Measurements from ENCODE around the gene MRPL21.

MRPL21 gene

GRCh38 chr11:68934666-68935065, 31.0 kb upstream of the MRPL21 start:
- DNase-seq: no peak

GRCh38 chr11:68934321-68934645, 30.7 kb upstream of the MRPL21 start:
- no peak for DNase-seq

GRCh38 chr11:68933605-68934320, 30.1 kb upstream of the MRPL21 start:
- no peak for DNase-seq

GRCh38 chr11:68932933-68933577, 29.4 kb upstream of the MRPL21 start:
- no peak for DNase-seq

GRCh38 chr11:68932358-68932757, 28.7 kb upstream of the MRPL21 start:
- no peak for DNase-seq

- DNase-seq: no peak
These were observed 28.3 kb upstream of the MRPL21 start for GRCh38 chr11:68931911-68932310.

- DNase-seq: no peak
These were observed 27.6 kb upstream of the MRPL21 start for GRCh38 chr11:68930991-68931855.

GRCh38 chr11:68929706-68930570, 26.3 kb upstream of the MRPL21 start:
- DNase-seq: no peak

- DNase-seq: no peak
These were observed 25.5 kb upstream of the MRPL21 start for GRCh38 chr11:68929135-68929534.

GRCh38 chr11:68928136-68928880, 24.7 kb upstream of the MRPL21 start:
- DNase-seq: no peak

GRCh38 chr11:68927280-68928135, 23.9 kb upstream of the MRPL21 start:
- DNase-seq: no peak

GRCh38 chr11:68925611-68926010, 22.0 kb upstream of the MRPL21 start:
- DNase-seq: no peak

GRCh38 chr11:68924073-68924925, 20.7 kb upstream of the MRPL21 start:
- no peak for DNase-seq

- DNase-seq: no peak
These were observed 20.0 kb upstream of the MRPL21 start for GRCh38 chr11:68923614-68924013.

- no peak for DNase-seq
These were observed 12.8 kb upstream of the MRPL21 start for GRCh38 chr11:68916439-68916838.

GRCh38 chr11:68914761-68915160, 11.1 kb upstream of the MRPL21 start:
- DNase-seq: no peak

- no peak for DNase-seq
These were observed 9.6 kb upstream of the MRPL21 start for GRCh38 chr11:68913188-68913587.

GRCh38 chr11:68912254-68912653, 8.6 kb upstream of the MRPL21 start:
- DNase-seq: no peak

- DNase-seq: no peak
These were observed 8.1 kb upstream of the MRPL21 start for GRCh38 chr11:68911731-68912130.

- DNase-seq: no peak
These were observed 7.3 kb upstream of the MRPL21 start for GRCh38 chr11:68910965-68911364.
